Measurements from ENCODE around the gene TMEM106A.
A peak's percentile ranks its signal among the peaks of the same experiment; 100 is the strongest.
"Not testable (repeated sequence)": the region's sequence is repeated elsewhere in the genome, so short reads cannot be mapped to it uniquely, and the experiment has no call there.

The TMEM106A gene, protein sequence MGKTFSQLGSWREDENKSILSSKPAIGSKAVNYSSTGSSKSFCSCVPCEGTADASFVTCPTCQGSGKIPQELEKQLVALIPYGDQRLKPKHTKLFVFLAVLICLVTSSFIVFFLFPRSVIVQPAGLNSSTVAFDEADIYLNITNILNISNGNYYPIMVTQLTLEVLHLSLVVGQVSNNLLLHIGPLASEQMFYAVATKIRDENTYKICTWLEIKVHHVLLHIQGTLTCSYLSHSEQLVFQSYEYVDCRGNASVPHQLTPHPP

DNA sequence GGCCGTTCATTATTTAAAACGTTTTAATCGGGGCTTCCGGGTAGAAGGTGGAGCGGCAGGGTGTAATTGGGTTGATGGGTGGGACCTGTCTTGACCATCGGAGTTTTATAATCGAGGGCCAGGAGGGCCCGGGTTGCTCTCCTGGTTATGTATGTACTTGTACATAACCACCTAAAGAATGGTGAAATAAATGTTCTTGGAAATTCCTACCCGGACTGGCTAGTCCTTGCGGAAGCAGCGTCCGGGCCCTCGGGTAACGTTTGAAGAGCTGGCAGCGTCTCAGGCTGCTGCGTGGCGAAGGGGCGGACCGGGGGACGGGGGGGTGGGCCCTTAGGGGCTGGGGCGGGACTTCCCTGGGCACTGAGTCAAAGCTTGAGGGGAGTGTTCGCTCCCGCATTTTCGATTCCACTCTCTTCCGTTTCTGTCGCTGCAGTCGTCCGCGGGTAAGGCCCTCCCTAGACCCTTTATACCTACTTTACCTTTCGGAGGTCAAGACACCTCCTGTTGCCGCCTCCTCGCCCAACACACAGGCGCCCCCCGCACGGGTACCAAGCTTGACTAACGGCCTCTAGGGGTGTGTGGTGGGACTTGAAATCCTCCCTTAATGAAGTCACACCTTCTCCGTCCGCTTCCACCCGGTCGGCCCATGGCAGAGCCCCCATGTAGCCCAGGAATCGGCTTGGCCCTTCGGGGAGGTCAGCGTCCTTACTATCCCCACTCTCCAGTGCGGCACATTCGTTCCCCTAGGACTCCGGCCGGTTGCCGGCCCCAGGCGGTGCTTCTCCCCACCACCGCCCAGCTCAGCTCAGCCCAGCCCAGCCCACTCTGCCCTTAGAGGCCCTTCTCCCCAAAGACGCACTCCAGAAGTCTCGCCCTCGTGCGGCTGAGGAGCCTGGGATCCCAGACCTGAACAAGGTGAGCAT lies at the start of gene TMEM106A:
TSS of gene TMEM106A (plus strand) at position 396 of the 923 bp plus-strand sequence. CDS start 1,167 bp downstream, outside the sequence.
- DNase-seq: peak; percentile 89

DNA sequence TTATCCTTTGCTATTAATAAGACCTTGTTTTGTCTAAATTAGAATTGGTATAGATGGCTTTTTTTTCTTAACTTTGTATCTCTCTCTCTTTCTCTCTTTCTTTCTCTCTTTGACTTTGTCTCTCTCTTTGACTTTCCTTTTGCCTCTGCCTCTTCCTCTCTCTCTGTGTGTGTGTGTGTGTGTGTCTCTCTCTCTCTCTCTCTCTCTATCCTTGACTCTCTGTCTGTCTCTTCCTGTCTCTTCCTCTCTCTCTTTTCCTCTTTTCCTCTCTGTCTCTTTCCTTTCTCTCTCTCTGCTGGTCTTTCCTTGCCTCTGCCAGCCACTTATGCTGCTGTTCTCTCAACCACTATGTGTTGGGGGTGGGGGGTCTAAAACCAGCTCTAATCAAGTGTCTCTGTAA lies 45.7 kb upstream of the TMEM106A start:
- not testable (repeated sequence) for DNase-seq

DNA sequence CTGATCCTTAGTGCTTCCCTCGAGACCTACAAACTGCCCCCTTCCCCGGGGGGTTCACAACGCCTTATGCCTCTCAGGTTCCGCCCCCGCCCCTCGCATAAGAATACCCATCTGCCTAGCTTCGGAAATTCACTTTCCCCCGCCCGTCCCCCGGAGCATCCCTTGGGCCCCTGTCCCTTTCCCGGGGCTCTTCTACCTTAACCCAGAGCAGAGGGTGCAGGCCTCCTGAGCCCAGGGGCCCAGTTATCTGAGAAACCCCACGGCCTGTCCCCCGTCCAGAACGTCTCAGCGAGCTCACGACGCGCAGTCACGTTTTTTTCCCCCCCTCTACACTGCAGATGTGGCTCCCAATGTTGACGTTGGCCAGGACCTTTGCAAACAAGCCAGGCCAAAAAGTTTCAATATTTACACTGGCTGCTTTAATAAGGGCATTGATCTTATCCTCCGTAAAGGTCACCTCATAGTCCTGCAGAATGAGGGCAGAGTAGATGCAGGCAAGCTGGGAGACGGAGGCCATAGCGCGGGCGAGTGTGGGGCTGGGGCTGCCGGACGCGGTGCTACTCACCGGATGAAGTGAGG lies 42.0 kb upstream of the TMEM106A start:
- DNase-seq: no peak

DNA sequence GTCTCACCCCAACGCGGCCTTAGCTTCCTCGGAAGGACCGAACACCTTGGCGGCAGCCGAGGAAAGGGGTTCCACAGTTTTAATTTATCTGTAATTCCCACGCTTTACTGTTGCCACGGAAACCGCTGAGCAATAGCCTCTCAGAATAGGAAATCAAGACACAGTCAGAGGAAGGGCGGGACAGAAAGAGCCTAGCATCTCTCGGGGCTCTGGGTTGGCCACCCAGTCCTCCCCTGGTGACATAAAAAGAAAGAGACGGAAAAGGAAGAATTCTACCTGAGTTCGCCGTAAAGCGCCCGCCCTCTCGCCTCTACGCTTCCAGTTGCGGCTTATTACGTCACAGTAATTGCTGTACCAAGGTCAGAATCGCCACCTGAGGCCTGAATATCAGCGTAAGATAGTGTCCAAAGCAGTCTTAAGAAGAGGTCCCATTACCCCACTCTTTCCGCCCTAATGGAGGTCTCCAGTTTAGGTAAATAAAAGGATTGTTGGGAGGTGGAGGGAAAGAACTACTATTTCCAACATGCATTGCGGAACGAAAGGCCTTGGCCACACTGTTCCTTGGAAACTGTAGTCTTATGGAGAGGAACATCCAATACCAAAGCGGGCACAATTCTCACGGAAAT lies 41.4 kb upstream of the TMEM106A start:
- peak; percentile 91 for DNase-seq

DNA sequence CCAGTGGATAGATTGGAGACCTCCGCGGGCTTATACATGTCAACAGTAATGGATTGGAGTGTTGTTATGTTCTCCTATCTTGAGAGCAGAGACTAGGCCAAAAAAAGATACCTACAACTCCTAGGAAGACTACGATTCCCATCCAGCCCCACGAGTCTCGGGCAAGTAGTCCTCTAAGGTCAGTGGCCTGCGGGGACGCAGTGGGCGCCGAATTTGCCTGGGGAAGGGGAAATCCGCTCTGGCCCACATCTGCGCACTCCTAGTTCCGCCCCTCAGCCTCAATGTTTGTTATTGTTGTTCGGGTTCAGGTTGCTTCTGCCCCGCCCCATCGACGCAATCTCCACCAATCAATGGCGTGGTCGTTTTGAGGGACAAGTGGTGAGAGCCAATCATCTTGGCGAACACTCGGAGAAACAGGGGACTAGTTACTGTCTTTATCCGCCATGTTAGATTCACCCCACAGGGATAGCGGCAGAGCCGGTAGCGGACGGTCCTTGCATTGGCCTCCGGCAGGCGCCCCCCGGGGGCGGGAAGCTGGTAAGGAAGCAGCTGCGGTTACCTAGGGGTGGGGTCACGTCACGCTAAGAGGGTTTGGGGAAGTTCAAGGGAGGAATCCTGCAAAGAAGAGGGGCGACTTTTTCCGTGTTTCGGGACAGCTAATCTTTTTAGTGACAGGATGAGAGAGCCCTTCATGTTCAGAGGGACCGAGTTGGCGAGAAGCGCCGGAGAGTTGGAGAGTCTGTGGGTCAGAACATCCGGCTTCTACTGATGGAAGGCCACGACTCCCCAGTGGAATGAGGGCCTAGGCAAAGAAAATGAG lies 40.7 kb upstream of the TMEM106A start, which contains the start of gene NBR1:
TSS of gene NBR1 (plus strand) at position 449 of the 820 bp plus-strand sequence. CDS start 4,586 bp downstream, outside the sequence.
- DNase-seq: peak; percentile 99

DNA sequence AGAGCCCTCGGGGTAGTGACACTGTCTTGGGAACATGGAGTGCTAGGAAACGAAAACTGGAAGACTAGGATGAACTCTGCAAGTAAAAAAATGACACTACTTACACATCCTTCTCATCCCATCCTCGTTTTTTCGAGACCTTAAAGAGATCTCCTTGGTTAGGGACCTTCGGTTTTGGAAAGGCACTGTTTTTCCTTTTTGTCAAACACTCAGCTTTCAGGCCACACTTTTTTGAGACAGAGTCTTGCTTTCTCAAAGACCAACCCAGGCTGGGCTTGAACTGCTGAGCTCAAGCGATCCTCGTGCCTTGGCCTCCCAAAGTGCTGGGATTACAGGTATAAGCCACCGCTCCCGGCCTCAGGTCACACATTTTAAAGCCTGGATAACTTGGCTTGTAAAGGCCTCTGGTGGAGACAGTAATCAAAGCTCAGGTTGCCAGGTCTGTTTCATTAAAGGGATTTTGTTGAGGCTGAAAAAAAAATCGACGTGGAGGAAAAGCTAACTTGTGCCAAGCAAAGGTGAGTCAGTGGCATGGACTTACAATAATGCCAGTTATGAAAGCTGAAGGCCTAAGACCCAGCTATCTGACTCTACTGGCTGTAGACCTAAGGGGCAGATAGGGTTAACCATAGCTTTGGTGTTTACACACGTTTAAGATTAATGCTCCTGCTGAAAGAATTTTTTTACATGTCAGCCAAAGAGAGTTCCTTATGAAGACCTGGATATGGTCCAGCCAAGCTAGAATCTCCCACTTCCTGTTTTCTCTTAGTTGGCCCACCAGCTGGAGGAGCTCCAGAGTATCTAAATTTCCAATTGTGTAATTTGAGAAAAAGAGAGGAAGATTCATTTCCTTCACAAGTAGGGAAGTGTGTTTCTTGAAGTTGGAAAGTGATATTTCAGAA lies 39.8 kb upstream of the TMEM106A start:
- DNase-seq: peak; percentile 31

DNA sequence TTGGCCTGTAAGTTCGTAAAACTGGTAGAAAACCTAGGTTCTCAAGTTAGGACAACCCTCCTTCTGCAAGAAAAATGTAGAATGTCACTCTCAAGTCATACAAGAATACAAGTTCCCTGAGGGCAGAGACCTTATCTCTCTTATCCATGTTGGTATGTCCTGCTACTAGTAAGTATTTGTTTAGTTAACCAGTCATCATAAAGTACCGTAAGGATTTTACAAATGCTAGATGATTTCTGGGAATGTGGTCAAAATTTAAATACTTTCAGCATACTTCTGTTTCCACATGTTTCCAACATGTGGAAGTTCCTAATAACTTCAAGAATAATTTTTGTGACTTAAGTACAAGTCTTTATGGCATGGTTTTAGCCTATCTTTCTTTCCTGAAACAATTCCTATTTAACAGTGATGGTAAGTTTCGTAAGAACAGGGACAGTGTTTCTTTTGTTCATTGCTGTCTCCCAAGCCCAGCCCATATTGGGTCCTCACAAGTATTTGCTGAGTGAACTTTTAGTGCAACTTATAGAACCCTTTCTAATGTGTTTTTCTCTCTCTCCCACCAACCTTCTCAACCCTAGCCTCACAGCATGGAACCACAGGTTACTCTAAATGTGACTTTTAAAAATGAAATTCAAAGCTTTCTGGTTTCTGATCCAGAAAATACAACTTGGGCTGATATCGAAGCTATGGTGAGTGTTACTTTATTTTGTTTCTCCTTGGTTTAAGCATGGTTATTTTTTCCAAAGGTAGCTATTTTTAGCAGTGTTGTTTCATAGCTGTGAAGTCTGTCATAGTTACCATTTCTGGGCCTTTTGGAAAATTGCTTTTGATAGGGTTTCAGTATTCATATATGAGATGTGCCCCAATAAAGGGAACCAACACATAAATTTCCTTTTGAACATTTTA lies 36.2 kb upstream of the TMEM106A start:
- no peak for DNase-seq

DNA sequence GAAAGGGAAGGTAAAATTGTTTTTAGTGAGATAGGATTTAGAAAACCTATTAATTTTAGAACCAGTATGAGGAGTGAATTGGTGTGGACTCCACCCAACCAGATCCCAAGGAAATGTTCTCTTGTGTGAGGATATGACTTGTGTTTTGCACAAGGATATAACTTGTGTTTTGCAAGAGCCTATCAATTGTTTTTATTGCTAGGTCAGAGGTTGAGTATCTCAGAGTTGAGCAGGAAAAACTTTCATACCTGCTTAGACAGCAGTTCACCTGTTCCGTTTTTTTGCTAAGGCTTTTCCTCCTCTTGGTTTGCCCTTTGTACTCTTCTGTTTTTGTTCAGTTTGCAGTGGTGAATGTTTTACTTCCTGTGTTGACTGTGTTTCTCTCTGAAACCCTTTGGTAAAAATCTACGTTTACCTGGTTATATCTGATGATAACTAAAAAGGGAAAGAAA lies 35.5 kb upstream of the TMEM106A start:
- DNase-seq: no peak

DNA sequence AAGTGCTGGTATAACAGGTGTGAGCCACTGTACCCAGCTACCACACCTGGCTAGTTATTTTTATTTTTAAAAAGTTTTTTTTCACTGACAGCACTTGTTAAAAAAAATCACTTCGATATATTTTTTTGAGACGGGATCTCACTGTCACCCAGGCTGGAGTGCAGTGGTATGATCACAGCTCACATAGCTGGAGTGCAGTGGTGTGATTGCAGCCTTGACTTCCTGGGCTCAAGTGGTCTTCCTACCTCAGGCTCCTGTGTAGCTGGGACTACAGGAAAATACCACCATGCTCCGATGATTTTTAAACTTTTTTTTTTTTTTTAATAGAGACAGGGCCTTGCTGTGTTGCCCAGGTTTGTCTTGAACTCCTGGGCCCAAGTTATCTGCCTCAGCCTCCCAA lies 27.8 kb upstream of the TMEM106A start:
- DNase-seq: no peak

DNA sequence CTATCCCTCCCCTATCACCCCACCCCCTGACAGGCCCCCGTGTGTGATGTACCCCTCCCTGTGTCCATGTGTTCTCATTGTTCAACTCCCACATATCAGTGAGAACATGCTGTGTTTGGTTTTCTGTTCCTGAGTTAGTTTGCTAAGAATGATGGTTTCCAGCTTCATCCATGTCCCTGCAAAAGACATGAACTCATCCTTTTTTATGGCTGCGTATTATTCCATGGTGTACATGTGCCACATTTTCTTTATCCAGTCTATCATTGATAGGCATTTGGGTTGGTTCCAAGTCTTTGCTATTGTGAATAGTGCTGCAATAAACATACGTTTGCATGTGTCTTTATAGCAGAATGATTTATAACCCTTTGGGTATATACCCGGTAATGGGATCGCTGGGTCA lies 25.0 kb upstream of the TMEM106A start:
- not testable (repeated sequence) for DNase-seq

DNA sequence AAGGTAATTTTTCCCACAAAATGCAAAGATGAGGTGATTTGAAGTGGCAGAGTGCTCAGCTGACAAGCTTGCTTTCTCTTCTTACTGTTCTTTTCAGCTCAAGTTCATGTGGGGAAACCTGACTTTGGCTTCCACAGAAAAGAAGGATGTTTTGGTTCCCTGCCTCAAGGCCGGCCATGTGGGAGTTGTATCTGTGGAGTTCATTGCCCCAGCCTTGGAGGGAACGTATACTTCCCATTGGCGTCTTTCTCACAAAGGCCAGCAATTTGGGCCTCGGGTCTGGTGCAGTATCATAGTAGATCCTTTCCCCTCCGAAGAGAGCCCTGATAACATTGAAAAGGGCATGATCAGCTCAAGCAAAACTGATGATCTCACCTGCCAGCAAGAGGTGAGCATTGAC lies 18.4 kb upstream of the TMEM106A start:
- no peak for DNase-seq

DNA sequence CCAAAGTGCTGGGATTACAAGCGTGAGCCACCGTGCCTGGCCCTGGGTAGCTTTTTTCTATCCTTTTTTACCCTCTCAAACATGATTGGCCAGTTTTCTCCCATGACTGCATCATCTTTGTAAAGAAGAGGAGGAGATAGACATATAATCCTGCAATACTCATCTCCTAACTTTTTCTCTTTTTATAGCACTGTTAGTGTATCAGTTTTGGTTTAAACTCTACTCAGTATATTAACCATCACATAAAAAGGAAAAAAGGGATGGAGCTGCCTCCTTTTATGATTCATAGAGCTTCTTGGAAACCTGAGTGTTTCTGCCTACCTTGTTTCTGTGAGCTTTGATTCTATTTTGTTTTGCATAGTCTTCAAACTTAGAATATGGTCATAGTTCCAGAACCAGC lies 12.0 kb upstream of the TMEM106A start:
- no peak for DNase-seq

DNA sequence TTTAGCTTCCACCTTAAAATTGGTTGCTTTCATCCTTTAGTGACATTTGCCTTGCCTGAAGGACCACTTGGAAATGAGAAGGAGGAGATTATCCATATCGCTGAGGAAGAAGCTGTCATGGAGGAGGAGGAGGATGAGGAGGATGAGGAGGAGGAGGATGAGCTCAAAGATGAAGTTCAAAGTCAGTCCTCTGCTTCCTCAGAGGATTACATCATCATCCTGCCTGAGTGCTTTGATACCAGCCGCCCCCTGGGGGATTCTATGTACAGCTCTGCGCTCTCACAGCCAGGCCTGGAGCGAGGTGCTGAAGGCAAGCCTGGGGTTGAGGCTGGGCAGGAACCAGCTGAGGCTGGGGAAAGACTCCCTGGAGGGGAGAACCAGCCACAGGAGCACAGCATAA lies 11.5 kb upstream of the TMEM106A start:
- DNase-seq: no peak

DNA sequence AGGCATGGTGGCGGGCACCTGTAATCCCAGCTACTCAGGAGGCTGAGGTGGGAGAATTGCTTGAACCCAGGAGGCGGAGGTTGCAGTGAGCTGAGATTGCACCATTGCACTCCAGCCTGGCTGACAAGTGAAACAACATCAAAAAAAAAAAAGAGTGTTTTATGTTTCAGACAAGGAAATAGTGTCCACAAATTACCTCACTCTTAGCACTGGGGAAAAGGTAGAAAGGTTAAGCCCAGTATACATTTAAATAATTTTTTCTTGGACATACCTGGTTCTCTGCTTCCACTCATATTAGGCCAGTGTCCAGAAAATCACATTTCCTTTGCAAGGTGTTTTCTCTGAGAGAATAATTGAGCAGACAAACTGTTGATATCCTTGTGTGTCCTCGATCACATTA lies 8.7 kb upstream of the TMEM106A start:
- not testable (repeated sequence) for DNase-seq

DNA sequence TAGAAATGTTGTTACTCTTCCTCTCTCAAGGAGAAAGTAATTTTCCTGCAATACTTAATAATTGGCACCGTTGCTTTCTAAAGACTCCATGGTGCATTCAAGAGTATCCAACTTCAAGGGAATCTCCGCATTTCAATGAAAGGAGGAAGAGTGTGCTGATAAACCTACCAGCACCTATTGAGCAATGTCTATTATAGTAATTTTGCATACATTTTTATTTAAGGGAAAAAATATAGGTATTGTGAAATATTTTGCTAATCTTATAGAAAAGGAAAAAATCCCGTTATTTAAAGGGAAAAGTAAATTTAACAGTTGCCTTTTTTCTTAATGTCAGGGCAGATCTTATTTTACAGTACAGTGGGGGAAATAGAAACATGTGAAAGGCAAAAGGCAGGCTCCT lies 1.1 kb upstream of the TMEM106A start:
- DNase-seq: no peak

DNA sequence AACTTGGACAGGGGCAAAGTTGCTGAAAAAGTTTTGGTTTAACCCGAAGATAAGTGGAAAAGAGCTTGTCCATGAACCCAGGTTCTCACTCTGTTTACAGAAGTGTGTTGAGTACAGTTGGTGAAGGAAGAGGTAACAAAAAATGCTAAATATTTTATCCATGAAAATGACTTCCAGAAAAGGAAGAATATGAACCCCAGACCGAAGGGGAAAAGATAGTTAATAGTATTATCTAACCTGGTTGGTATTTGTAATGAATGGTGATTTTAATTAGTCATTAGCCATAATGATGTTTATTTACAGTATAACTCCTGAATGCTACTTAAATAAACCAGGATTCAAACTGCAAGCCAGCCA lies 574 bp upstream of the TMEM106A start:
- DNase-seq: no peak

DNA sequence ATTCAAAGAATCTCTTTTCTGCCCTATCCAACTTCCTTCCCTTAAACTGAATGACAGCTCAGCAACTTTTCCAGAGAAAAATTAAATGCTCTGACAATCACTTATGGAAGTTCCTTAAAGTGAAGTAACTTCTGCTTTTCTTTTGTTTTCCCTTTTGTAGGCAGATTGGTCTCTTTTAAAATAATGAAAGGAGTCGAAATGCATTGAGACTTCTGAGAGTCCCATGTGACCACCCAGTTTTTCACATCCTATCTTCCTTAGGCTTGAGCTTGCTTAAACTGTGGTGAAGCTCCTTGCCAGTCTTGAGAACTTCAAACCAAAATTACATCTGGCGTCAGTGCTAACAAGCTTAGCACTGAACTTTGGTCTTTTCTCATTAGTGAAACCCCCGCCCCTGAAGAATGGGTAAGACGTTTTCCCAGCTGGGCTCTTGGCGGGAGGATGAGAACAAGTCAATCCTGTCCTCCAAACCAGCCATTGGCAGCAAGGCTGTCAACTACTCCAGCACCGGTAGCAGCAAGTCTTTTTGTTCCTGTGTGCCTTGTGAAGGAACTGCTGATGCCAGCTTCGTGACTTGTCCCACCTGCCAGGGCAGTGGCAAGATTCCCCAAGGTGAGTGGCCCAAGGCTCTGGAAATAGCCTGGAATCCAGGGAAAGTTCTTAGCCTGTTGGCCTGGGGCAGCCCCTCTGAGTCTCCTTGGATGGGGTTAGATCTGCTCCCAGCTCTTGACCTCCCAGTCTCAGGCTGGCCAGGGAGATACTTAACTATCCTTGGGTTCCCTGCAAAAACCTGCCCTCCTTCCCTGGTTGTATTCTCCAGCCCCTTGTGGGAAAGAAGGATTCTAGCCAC lies 1.2 kb downstream of the TMEM106A start:
- no peak for DNase-seq

DNA sequence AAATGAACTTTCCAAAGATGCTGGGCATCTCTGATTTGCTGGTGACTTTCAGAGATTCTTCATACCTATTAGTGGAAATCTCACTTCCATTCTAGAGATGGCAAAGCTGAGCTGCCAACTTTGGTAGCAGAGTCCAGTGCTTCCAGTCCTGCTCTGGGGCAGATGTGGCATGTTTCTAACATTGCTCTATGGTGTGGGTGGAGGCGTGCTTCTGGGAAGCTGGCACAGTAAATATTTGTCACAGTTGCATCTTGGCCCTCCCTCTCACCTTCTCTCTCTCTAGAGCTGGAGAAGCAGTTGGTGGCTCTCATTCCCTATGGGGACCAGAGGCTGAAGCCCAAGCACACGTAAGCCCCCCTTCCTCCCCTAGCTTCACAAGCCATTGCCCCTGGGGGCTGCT lies 1.9 kb downstream of the TMEM106A start:
- DNase-seq: no peak

DNA sequence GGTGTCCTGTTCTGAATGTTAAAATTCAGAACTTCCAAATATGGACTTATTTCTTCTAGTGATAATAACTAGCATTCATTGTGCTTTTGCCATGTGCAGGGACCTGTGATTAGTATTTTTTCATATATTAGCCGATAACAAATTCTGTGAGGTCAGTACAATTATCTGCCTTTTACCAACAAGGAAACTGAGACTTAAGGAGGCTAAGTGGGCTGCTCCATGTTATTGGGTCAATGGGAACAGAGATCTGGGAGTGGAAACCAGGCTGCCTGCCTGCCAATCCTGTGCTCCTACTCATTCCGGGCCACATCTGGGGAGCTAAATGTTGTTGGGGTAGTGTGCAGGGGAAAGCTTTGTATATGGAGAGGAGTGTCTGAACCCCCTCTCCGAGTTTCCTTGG lies 3.7 kb downstream of the TMEM106A start:
- no peak for DNase-seq
